HG03575 (cell line): ENCODE measurements around the gene SETD7.

Experiments used
- ATAC-seq: cut with Tn5 transposase; IDR thresholded peaks from one replicate; pipeline ENCODE4 v1.9.1; 2021; ENCODE audit not compliant: unreplicated experiment, insufficient number of reproducible peaks, low FRiP score; ENCODE audit errors: extremely low read depth

The SETD7 gene

DNA sequence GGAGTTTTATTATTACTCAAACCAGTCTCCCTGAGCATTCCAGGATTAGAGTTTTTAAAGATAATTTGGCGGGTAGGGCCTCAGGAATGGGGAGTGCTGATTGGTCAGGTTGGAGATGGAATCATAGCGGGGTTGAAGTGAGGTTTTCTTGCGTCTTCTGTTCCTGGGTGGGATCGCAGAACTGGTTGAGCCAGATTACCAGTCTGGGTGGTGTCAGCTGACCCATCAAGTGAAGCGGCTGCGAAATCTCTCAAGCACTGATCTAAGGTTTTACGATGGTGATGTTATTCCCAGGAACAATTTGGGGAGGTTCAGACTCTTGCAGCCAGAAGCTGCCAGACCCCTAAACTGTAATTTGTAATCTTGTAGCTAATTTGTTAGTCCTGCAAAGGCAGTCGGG lies 25.1 kb upstream of the SETD7 start:
- ATAC-seq: no peak

GRCh38 chr4:139576219-139576618 lies 20.2 kb upstream of the SETD7 start:
- no peak for ATAC-seq

DNA sequence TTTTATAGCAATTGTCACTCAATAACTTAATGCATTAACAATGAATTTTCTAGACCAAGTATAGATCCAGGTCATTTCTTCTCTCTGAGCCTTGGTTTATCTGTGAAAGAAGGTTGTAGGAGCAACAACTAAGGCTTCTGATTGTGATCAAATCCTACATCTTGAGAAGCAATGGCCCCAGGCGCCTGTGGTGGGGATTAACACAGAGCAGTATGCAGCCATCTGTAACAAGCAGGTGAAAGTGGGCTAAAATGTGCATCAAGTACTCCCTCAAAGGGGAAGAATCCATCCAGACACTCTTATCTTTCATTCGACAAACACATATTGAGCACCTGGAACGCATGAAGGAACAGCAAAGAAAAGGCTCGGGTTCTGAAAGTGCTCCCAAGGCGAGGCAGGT lies 19.1 kb upstream of the SETD7 start:
- no peak for ATAC-seq

GRCh38 chr4:139574641-139575040 lies 18.6 kb upstream of the SETD7 start:
- ATAC-seq: no peak

GRCh38 chr4:139568206-139568955 lies 12.4 kb upstream of the SETD7 start:
- ATAC-seq: no peak

DNA sequence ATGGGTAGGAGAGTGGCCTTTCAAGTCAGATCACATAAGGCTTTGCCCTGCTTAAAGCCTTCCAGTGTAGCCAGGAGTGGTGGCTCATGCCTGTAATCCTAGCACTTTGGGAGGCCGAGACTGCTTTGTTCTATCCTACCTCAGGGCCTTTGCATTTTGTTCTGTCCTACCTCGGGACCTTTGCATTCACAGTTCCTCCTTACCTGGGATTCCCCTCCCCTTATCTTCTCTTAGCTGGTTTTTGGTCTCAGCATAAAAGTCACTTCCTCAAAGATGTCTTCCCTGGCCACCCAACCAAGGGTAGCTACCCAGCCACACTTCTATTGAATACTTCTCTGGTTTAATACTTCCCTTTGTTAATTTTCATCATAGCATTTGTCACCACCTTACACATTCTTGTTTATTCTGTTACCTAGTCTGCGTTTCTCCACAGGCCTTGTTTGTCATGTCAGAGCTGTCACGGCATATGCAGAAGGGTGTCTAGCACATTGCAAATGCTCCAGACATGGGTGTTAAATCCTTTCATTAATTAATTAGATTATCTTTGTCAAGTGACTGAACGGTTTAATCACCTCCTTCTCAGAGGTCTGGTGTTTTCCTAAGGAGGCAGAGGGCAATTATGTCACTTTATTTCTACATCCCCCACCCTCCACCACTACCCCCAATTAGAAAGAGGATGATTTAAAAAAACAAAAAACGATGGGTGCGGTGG lies 11.3 kb upstream of the SETD7 start:
- no peak for ATAC-seq

- no peak for ATAC-seq
Measured at GRCh38 chr4:139564502-139564901, 8.5 kb upstream of the SETD7 start.

DNA sequence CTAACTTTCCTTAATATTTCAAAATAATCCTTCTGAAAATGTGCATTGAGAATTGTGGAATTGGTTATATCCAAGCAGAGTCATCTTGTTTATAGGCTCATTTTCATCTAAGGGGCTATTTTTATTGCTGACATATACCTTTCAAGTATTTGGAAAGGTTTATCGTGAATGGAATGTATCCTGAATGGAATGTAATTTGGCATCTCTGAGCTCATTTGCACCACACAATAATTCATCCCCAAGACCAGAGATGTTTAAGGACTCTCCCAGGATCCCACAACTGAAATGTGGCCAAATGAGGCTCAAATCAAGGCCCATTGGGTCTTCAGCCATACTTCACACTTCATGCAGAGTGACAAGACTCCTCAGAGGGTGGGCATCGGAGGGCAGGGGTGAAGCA lies 7.5 kb upstream of the SETD7 start:
- no peak for ATAC-seq

- ATAC-seq: no peak
Measured at GRCh38 chr4:139562839-139563238, 6.8 kb upstream of the SETD7 start.

DNA sequence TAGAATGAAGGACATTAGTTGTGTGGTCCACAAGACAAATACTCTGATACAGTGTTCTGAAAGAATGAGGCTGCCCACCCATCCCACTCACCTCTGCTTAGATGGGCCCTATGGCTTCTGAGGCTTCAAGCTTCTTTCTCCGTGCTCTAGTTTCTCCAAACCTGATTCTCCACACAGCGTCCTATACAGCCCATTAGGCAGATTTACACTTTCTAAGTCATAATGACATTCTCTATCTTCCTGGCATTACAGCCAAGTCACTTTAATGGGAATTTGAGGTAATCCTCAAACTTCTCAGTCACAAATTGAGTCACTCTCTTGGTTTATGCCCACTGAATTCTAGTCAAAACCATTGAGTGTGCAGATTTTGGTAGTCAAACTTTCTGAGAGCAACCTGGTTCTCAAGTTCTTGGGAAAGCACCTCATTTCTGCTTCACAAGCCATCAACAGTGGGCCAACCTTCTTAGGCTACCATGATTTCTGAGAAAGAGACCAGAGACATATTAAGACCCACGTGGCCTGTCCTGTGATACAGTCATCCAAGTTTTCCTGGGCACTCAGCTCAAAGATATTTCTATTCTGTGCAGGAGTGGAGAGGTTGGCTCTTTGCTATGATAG lies 6.2 kb upstream of the SETD7 start:
- ATAC-seq: no peak

- no peak for ATAC-seq
Measured at GRCh38 chr4:139560406-139561104, 4.5 kb upstream of the SETD7 start.

GRCh38 chr4:139559687-139560086 lies 3.7 kb upstream of the SETD7 start:
- no peak for ATAC-seq

- ATAC-seq: no peak
Measured at GRCh38 chr4:139559089-139559479, 3.1 kb upstream of the SETD7 start.

DNA sequence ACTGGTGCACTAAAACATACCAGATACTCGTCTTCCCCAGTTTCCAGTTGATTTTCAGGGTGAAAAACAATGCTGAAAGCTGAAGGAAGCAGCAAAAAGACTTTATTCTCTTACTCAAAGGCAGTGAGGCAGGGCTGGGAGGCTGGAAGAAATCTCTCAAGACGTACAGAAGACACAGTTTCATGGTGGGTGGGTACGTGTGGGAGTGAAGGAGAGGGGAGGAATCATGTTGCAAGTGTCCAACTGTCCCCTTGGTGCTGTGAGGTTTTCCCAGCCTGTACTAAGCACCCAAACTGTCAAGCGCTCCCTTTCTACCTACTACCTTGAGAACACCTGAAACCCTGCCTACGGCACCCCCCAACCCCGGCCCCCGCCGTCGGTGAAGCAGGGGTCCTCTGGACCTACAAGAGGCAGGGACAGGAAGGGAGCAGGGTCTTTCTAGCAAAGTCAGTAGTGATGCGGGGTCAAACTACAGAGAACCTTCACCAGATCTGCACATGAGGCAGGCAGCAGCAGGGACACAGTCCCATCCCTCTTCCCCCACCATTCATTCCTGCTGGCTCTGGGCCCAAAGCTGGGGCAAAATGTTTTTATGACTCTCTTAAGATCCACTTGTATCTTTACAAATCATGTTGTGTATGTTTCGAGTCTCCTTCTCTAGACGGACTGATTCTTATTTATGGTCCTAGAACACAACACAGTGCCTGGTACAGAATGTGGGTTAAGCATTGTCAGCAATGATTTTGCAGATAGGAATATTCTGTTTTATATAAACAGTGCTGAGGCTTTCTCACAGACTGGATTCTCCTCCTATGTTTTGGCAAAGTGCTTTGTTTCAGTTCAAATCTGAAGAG lies 2.4 kb upstream of the SETD7 start:
- no peak for ATAC-seq

GRCh38 chr4:139557556-139558110 lies 1.6 kb upstream of the SETD7 start:
- no peak for ATAC-seq

- no peak for ATAC-seq
Measured at GRCh38 chr4:139556724-139557555, 921 bp upstream of the SETD7 start.

DNA sequence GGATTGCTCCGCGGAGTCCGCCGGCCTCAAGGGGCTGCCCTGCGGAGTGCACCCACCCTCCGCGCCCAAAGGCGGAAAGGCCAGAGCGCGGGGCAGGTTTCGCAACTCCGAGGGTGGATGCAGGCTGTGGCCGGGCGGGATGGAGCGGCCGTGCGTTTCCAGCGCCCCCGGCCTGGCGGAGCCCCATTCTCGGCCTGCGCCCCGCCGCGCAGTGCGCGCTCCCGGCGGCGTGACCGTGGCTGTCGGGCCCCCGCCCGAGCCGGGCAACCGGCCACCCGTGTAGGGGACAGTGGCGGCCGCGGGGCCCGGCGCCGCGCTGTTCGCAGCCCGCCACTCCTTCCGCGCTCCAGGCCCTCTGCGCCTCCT lies 331 bp downstream of the SETD7 start:
- ATAC-seq: no peak
